PC-9 (cell line): ENCODE measurements around the gene PGS1.

ENCODE experiments used
- EZH2 ChIP-seq: fragments of 200-600 bp; sonication (generic); IDR thresholded peaks from 2 replicates; pipeline ENCODE4 v1.8.0; 2017; ENCODE audit warnings: antibody characterized with exemption, low read depth
- TF ChIP-seq, protein P1 (sequence below): fragments of 200-600 bp; sonication (generic); conservative IDR thresholded peaks from 2 replicates; pipeline ENCODE4 v1.6.1; 2017; ENCODE audit warnings: mixed run types, antibody characterized with exemption, mild to moderate bottlenecking, moderate library complexity

DNA sequence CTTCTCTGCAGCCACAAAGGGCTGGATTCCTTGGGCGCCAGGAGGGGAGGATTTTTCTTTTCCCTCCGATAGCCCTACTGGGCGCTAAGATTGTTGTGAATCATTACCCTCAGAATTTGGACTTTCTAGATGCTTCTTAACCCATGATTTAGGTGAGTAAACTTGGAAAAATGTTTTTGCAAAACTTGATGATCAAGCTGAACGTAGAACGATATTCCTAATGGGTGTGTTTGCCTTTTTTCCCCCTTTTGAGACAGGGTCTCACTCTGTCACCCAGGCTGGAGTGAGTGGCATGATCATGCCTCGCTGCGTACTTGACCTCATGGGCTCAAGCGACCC lies 43.8 kb downstream of the PGS1 start:
- TF ChIP-seq, protein P1, sequence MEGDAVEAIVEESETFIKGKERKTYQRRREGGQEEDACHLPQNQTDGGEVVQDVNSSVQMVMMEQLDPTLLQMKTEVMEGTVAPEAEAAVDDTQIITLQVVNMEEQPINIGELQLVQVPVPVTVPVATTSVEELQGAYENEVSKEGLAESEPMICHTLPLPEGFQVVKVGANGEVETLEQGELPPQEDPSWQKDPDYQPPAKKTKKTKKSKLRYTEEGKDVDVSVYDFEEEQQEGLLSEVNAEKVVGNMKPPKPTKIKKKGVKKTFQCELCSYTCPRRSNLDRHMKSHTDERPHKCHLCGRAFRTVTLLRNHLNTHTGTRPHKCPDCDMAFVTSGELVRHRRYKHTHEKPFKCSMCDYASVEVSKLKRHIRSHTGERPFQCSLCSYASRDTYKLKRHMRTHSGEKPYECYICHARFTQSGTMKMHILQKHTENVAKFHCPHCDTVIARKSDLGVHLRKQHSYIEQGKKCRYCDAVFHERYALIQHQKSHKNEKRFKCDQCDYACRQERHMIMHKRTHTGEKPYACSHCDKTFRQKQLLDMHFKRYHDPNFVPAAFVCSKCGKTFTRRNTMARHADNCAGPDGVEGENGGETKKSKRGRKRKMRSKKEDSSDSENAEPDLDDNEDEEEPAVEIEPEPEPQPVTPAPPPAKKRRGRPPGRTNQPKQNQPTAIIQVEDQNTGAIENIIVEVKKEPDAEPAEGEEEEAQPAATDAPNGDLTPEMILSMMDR, result 0 out of 2 replicates have a peak, but pooled peaks have one; percentile 6
- no peak for TF ChIP-seq EZH2
